Stimulated activated CD4-positive, alpha-beta T cell treated with anti-CD3 and anti-CD28 coated beads, Interleukin-4, amount 100 ng/mL, for 24 hours (primary cell): ENCODE measurements around the gene VGLL3.

Experiments used
- DNase-seq: peaks from one replicate; pipeline ENCODE4 v3.0.0-alpha.2; 2020

Gene VGLL3

DNA sequence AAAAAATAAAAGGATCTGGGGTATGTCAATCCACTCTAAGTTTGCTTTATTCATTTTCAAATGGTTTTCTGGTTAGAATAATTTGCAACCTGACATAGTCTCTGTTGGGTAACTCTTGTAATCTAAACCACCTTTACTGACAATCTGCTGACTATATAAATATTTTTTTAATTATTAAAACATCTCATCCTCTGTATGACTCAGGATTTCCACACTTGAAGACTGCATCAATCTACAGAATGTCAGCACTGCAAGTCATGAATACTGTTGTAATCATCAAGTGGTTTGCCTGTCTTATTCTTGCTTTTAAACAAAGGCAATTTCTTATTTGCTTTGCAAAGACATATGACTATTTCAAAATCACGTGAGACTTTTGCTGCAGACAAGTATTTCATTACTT is 42.1 kb downstream of the VGLL3 start:
- no peak for DNase-seq

GRCh38 chr3:86942206-86942605 is 48.7 kb downstream of the VGLL3 start:
- DNase-seq, result no peak

- no peak for DNase-seq
These were observed 52.4 kb downstream of the VGLL3 start for GRCh38 chr3:86938416-86939105.

DNA sequence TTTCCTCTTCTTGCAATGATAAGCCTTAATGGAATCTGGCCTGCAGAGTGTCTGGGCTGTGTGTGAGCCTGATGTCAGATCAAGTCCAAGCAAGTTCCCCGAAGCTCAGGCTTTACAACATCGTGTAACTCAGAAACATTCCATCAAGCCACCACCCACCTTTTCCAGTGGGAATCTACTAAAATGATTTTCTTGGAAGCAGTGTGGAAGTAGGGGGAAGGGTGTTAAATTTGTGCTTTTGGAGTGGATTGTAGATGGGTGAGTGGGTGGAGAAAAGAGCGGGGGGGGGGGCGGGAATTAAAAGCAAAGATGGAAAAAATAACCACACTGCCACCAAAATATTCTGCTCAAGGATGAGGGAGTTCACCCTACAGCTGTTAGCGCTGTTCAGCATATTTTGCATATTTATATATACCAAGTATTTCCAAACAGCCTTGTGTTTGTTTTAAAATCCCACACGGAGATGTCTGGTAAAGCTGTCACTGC is 53.6 kb downstream of the VGLL3 start:
- DNase-seq, result no peak

GRCh38 chr3:86934851-86935250 is 56.1 kb downstream of the VGLL3 start:
- DNase-seq, result no peak

DNA sequence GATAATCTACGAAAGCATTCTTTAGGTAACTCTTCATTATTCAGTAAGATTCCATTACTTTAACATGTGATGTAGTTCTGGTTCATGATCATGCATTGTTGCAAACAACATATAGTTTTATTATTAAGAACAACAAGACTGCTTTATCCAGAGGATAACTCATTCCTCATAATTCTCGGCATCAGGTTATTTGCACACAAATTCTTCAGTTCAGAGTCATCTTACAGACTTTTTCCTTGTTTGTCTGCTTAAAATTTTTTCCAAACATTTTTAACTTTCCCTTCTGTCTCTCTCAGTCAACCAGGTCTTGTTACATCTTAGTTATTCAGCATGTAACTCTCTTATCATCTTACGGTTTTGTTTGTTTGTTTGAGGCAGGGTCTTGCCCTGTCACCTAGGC is 60.1 kb downstream of the VGLL3 start:
- no peak for DNase-seq

DNA sequence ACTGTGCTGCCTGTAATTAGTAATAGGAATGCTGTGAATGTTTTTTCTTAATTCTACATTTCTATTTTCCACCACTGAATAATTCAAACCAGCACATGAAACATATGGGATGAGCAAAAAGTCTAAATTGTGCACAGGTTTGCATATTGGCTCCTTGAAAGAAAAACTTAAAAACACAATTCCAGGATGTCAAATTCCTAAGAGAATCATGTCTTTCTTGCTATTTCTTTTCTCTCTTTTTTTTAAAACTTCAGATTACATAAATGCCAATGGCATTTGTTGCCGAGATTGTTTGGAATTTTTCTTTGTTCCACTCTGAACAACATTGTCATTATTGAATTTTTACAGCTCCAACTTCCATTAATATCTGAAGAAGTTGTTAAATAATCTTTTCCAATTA is 60.8 kb downstream of the VGLL3 start:
- no peak for DNase-seq

- DNase-seq, result no peak
These were observed 61.9 kb downstream of the VGLL3 start for GRCh38 chr3:86929046-86929445.

- no peak for DNase-seq
These were observed 67.9 kb downstream of the VGLL3 start for GRCh38 chr3:86923071-86923491.

DNA sequence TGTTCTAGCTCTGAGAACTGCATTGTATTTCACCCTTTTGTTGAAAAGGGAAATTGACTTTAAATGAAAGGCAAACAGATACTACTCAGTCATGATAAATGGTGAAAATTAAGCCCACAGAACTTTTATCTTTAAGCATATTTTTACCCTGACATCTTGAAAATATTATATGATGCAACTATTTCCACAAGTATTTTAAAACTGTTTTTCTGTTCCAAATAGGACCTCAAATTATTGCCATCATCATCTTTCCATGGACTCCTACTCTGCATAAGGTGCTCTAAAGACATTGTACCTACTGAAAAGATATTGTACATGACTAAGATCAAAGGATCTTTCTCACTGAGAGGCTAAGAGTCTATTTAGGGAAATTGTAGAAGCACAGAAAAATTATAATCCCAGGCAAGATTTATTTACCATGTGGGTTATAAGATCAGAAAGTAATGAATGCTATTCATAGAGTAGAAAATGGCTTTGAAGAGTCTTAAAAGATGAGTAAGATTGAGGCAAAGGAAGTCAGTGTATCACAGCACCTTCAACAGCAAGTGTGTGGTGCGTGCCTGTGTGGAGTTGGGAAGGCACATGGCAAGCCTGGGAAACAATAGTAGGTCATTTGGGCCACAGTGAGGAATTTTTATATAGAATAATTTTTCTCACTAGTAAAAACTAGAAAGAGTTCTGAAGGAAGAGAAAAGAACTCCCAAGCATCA is 68.8 kb downstream of the VGLL3 start:
- no peak for DNase-seq

DNA sequence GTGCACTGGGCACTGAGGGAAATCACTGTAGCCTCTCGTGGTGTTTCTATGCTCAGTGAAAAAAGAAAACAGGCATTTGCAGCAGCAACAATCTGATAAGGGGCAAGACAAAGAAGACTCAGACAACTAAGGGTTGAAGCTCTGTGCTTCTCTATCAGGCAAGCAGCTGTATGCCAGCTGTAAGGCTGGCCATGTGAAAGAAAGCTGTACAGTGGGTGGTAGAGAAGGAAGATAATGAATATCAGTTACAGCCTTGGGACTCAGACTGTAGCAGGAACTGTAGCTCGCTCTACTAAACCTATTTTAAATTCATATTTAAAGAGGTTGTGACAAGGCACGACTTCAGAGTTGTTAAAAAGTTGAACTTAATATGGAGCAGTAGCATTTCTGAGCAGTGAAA is 76.3 kb downstream of the VGLL3 start:
- DNase-seq, result no peak

GRCh38 chr3:86913160-86913559 is 77.8 kb downstream of the VGLL3 start:
- DNase-seq, result no peak

GRCh38 chr3:86895202-86895601 is 95.7 kb downstream of the VGLL3 start:
- DNase-seq, result no peak

DNA sequence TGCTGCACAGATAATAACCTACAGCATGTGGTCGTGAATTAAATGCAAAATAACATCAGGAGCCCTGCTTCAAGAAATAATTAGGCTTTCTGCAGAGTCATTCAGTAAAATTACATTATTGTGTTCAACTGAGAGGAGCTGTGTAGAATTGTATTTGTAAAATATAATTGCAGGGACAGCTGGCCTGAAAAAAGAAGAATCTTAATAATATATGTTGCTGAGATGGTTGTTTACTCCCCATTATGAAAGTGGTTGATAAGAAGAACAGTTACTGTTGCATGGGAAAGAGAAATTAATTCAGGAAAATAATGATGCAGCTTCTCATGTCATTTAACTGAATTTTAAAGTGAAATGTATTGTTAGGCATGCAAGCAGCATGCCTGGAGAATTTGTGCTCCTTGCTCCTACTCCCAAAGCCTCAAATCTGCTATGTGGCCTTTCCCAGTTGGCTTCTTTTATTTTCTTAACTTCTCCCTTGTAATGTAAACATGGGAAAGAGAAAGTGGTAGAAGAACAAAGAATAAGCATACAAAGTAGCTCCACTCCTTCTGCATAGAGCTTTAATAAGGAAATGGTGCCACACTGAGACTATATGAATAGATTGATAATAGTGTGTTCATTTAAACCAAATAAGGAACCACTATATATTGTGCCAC is 100.1 kb downstream of the VGLL3 start:
- DNase-seq, result no peak
